GM20000 (cell line): Measurements from ENCODE around the gene INHBB.

ENCODE experiments used
- DNase-seq: peaks from one replicate; pipeline ENCODE4 v3.0.0; 2012; ENCODE audit warnings: low spot score
- CTCF ChIP-seq: IDR thresholded peaks from 2 replicates; pipeline ENCODE4 v1.5.1; 2012; ENCODE audit warnings: mild to moderate bottlenecking, control low read depth; ENCODE audit errors: extremely low read depth, missing control alignments

INHBB gene

GRCh38 chr2:120396013-120396860 is 50.3 kb downstream of the INHBB start:
- TF ChIP-seq CTCF, result no peak
- no peak for DNase-seq

- no peak for TF ChIP-seq CTCF
- no peak for DNase-seq
Observed at GRCh38 chr2:120396861-120397811, 51.2 kb downstream of the INHBB start.

- DNase-seq, result no peak
- TF ChIP-seq CTCF, result no peak
Observed at GRCh38 chr2:120398051-120398995, 52.4 kb downstream of the INHBB start.

- DNase-seq, result no peak
- TF ChIP-seq CTCF, result no peak
Observed at GRCh38 chr2:120398996-120399888, 53.3 kb downstream of the INHBB start.

GRCh38 chr2:120399889-120400240 is 53.9 kb downstream of the INHBB start:
- TF ChIP-seq CTCF, result no peak
- no peak for DNase-seq

GRCh38 chr2:120400551-120400950 is 54.6 kb downstream of the INHBB start:
- no peak for TF ChIP-seq CTCF

More at GRCh38 chr2:120400551-120400950, 54.6 kb downstream of the INHBB start:
- no peak for DNase-seq
